Smooth muscle cell (in vitro differentiated cells): ENCODE measurements around the gene DNAI2. TPM values are rescaled to one million over a fixed set of nuclear protein-coding genes. Genes with fewer than 3 reads are reported as not detected.

Source experiments
- DNase-seq: peaks from one replicate; lab custom pipeline; 2025; ENCODE audit not compliant: unreplicated experiment; lab: John Stamatoyannopoulos, UW
- H2AFZ ChIP-seq: fragments of 200-600 bp; sonication (generic); 2 replicates; pipeline ENCODE4 v1.6.0; 2016; ENCODE audit warnings: antibody characterized with exemption, low read depth, mild to moderate bottlenecking
- H3F3A ChIP-seq: fragments of 200-600 bp; sonication (generic); 2 replicates; pipeline ENCODE4 v1.6.0; 2017; ENCODE audit warnings: antibody characterized with exemption, low read depth
- H3K27ac ChIP-seq: fragments of 200-600 bp; sonication (generic); 2 replicates; pipeline ENCODE4 v1.5.1; 2016; ENCODE audit warnings: low read depth, mild to moderate bottlenecking
- H3K27me3 ChIP-seq: fragments of 200-600 bp; sonication (generic); 2 replicates; pipeline ENCODE4 v1.6.1; 2016; ENCODE audit warnings: low read depth, mild to moderate bottlenecking
- H3K36me3 ChIP-seq: fragments of 200-600 bp; sonication (generic); 2 replicates; pipeline ENCODE4 v1.5.1; 2016; ENCODE audit warnings: low read depth
- H3K4me1 ChIP-seq: fragments of 200-600 bp; sonication (generic); 2 replicates; pipeline ENCODE4 v1.5.1; 2016; ENCODE audit warnings: low read depth
- H3K4me2 ChIP-seq: fragments of 200-600 bp; sonication (generic); 2 replicates; pipeline ENCODE4 v1.6.0; 2016; ENCODE audit warnings: mild to moderate bottlenecking
- H3K4me3 ChIP-seq: fragments of 200-600 bp; sonication (generic); 2 replicates; pipeline ENCODE4 v1.5.1; 2016; ENCODE audit warnings: mild to moderate bottlenecking
- H3K79me2 ChIP-seq: fragments of 200-600 bp; sonication (generic); 2 replicates; pipeline ENCODE4 v1.6.0; 2016; ENCODE audit warnings: low read depth, mild to moderate bottlenecking
- H3K9ac ChIP-seq: fragments of 200-600 bp; sonication (generic); 2 replicates; pipeline ENCODE4 v1.6.0; 2016; ENCODE audit warnings: low read depth
- H3K9me3 ChIP-seq: fragments of 200-600 bp; sonication (generic); replicated peaks from 2 replicates; pipeline ENCODE4 v1.5.1; 2016; ENCODE audit warnings: low read depth
- H4K20me1 ChIP-seq: fragments of 200-600 bp; sonication (generic); 2 replicates; pipeline ENCODE4 v1.6.0; 2016; ENCODE audit warnings: low read depth
- CTCF ChIP-seq: fragments of 200-600 bp; sonication (generic); IDR thresholded peaks from 2 replicates; pipeline ENCODE4 v1.5.1; 2017; ENCODE audit warnings: borderline replicate concordance, mild to moderate bottlenecking, antibody characterized with exemption; ENCODE audit not compliant: insufficient read depth, poor library complexity, severe bottlenecking
- WGBS: methylation state at CpG from one replicate; pipeline ENCODE4 v1.1.7; 2016; ENCODE audit warnings: low lambda C conversion rate; 5-methylcytosine and 5-hydroxymethylcytosine counted together
- polyA plus RNA-seq: library from polyadenylated mRNA; unstranded; fragments of >200 nt; fragmentation: Nextera tagmentation; extraction: Ambion mirVana; gene quantifications from 2 replicates; pipeline ENCODE4 v1.2.1, GENCODE V29; 2016
- total RNA-seq: library from RNA; depleted of rRNA; stranded (reverse); fragments of >200 nt; gene quantifications from 2 replicates; pipeline ENCODE4 v1.2.3, GENCODE V29; 2014

Gene DNAI2
- total and polyA plus RNA-seq, 2 experiments from 2014 or later: not detected

GRCh38 chr17:74271901-74272561 is 2.0 kb upstream of the DNAI2 start:
- peaks cover 17% of the 10 kb centered on the region for H3K4me1 ChIP-seq
- peaks cover 31% of the 10 kb centered on the region for H3K27me3 ChIP-seq
- DNase-seq: no peak
- no peaks in the 10 kb centered on the region for H3K9me3 ChIP-seq
- no peaks in the 10 kb centered on the region for H4K20me1 ChIP-seq
- no peak overlapping the region for H3K9ac ChIP-seq
- H3F3A ChIP-seq: no peaks in the 10 kb centered on the region
- WGBS: 85% methylated on average over 13 of the region's 13 CpGs
- H2AFZ ChIP-seq: no peak overlapping the region
- no peaks in the 10 kb centered on the region for H3K79me2 ChIP-seq
- H3K36me3 ChIP-seq: no peaks in the 10 kb centered on the region
- TF ChIP-seq CTCF: no peak
- H3K27ac ChIP-seq: no peak overlapping the region
- no peak overlapping the region for H3K4me3 ChIP-seq
- H3K4me2 ChIP-seq: no peak overlapping the region

DNA sequence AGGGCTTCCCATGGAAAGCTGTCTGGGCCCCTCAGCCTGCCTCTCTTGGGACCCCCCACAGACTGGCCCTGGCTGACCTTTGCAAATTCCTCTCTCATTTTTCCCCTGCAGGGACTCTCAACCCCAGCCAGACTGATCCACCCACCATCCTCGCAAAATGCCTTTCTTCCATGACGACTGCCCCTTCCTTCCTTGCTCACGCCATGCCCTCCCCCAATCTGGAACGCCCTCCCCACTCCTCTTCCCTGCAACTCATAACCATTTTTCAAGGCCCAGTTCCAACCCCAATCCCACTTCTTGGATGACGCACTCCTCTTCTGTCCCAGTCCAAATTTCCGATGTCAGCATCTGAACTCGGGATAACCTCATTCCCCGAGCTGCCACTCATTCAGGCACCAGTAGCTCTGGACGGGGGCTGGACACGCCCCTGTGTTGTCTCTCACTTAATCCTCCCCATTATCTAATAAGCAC is 1.3 kb upstream of the DNAI2 start:
- no peaks in the 10 kb centered on the region for H3K79me2 ChIP-seq
- no peak overlapping the region for H3K9ac ChIP-seq
- no peak for TF ChIP-seq CTCF
- no peaks in the 10 kb centered on the region for H3K9me3 ChIP-seq
- no peaks in the 10 kb centered on the region for H3K36me3 ChIP-seq
- 74% methylated on average over 10 of the region's 10 CpGs for WGBS
- DNase-seq: no peak
- no peak overlapping the region for H3K4me2 ChIP-seq
- H3K27ac ChIP-seq: no peak overlapping the region
- peaks cover 18% of the 10 kb centered on the region for H3K4me1 ChIP-seq
- no peak overlapping the region for H3K4me3 ChIP-seq
- H3K27me3 ChIP-seq: peaks cover 31% of the 10 kb centered on the region
- H4K20me1 ChIP-seq: no peaks in the 10 kb centered on the region
- H2AFZ ChIP-seq: no peak overlapping the region
- H3F3A ChIP-seq: no peaks in the 10 kb centered on the region

DNA sequence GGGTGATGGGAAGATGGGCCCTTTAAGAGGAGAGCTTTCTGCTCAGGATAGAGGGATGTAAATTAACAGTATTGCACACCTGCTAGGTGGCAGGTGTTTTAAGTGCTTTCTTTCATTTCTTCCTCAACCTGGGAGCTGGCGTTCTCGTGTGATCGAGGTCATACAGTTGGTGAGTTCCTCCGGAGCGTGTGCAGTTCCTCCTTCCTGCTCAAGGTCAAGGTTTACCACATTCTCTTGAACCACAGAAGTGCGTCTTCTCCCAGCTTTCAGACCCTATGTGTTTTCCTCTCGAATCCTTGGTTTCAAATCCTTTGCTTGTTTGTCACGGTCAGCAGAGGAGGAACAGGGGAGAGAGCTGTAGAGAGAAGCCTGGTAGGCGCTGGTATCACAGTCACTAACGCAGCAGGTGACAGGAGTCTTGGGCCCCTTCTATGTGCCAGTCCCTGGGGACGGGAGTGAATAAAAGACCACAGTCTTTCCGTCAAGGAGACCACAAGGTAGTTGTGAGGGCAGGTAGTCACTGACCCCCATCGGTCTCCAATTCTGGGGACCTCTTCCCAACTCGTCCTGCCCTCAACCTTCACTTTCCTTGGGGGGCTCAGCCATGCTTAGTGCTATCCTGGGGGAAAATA is 791 bp downstream of the DNAI2 start:
- TF ChIP-seq CTCF: no peak
- 80% methylated on average over 14 of the region's 14 CpGs for WGBS
- Histone ChIP-seq H2AFZ (no peak overlapping the region), H4K20me1 (no peaks in the 10 kb centered on the region), H3K27ac (no peak overlapping the region), H3K4me3 (no peak overlapping the region), H3K4me1 (peaks cover 18% of the 10 kb centered on the region), H3K79me2 (no peaks in the 10 kb centered on the region), H3K36me3 (no peaks in the 10 kb centered on the region), H3F3A (no peaks in the 10 kb centered on the region), H3K9ac (no peak overlapping the region), H3K27me3 (peaks cover 25% of the 10 kb centered on the region), H3K9me3 (no peaks in the 10 kb centered on the region), H3K4me2 (no peak overlapping the region)
- DNase-seq: no peak
